Naive thymus-derived CD4-positive, alpha-beta T cell (primary cell): ENCODE data around the gene TMEM17. TPM values are rescaled to one million over a fixed set of nuclear protein-coding genes. Genes with fewer than 3 reads are reported as not detected.
"Not testable (repeated sequence)": the region's sequence is repeated elsewhere in the genome, so short reads cannot be mapped to it uniquely, and the experiment has no call there.

Source experiments
- ATAC-seq: fragments of 150-1000 bp; cut with Tn5 transposase; 2 replicates; pipeline ENCODE4 v1.10.0; 2021; ENCODE audit warnings: mild to moderate bottlenecking, moderate library complexity
- CTCF ChIA-PET: fragments of 350-600 bp; sonication (Branson Sonifier 250); formaldehyde crosslinking; loops from one replicate; lab custom pipeline; 2021; ENCODE audit warnings: antibody characterized with exemption; lab: Charles Lee
- POLR2A ChIA-PET: fragments of 350-600 bp; sonication (Branson Sonifier 250); formaldehyde crosslinking; loops from one replicate; lab custom pipeline; 2021; ENCODE audit warnings: antibody characterized with exemption, inconsistent platforms; lab: Charles Lee
- DNase-seq, 9 donors: peaks; one replicate each; pipeline versions ENCODE4 v3.0.0 to v3.0.0-alpha.2; 2020 to 2022; ENCODE audit warnings: mixed read lengths in 1 of 9
- H3K27ac ChIP-seq: one replicate; pipeline ENCODE4 v1.7.0; 2013; ENCODE audit warnings: mild to moderate bottlenecking, low read depth, low read length, moderate library complexity
- H3K27me3 ChIP-seq, 2 donors: one replicate each; pipeline ENCODE4 v1.7.0; 2013; ENCODE audit warnings: low read length in 2 of 2, mild to moderate bottlenecking in 2 of 2, moderate library complexity in 2 of 2; ENCODE audit not compliant: control insufficient read depth in 2 of 2, insufficient read depth in 2 of 2
- H3K36me3 ChIP-seq, 3 experiments: 1 replicate in 2 of 3; 2 replicates in 1 of 3; pipeline ENCODE4 v1.7.0; 2013; ENCODE audit warnings: low read length in 3 of 3, mild to moderate bottlenecking in 3 of 3, moderate library complexity in 1 of 3; ENCODE audit not compliant: insufficient read depth in 3 of 3, control insufficient read depth in 2 of 3
- H3K4me1 ChIP-seq, 2 donors: one replicate each; pipeline ENCODE4 v1.7.0; 2013; ENCODE audit warnings: low read length in 2 of 2, mild to moderate bottlenecking in 2 of 2, moderate library complexity in 1 of 2; ENCODE audit not compliant: control insufficient read depth in 2 of 2, insufficient read depth in 2 of 2
- H3K4me3 ChIP-seq: 2 replicates; pipeline ENCODE4 v1.7.0; 2013; ENCODE audit warnings: mild to moderate bottlenecking, low read length
- H3K9me3 ChIP-seq, 3 experiments: 1 replicate in 2 of 3; 2 replicates in 1 of 3; pipeline ENCODE4 v1.7.0; 2013; ENCODE audit warnings: low read length in 3 of 3; ENCODE audit not compliant: control insufficient read depth in 2 of 3
- H3K27ac Mint-ChIP-seq, 9 donors: one replicate each; pipeline ENCODE4 v1.8.0; 2020 to 2022; ENCODE audit warnings: mixed read lengths in 9 of 9, mild to moderate bottlenecking in 8 of 9, moderate library complexity in 5 of 9, inconsistent platforms in 2 of 9
- H3K27me3 Mint-ChIP-seq, 5 donors: one replicate each; pipeline ENCODE4 v1.8.0; 2021 to 2022; ENCODE audit warnings: mixed read lengths in 5 of 5, mild to moderate bottlenecking in 1 of 5
- H3K36me3 Mint-ChIP-seq, 5 donors: one replicate each; pipeline ENCODE4 v1.8.0; 2020 to 2022; ENCODE audit warnings: mixed read lengths in 5 of 5, mild to moderate bottlenecking in 3 of 5, inconsistent platforms in 1 of 5
- H3K4me1 Mint-ChIP-seq, 7 donors: one replicate each; pipeline ENCODE4 v1.8.0; 2020 to 2022; ENCODE audit warnings: mixed read lengths in 7 of 7, mild to moderate bottlenecking in 3 of 7, inconsistent platforms in 1 of 7
- H3K4me3 Mint-ChIP-seq, 10 donors: one replicate each; pipeline ENCODE4 v1.8.0; 2020 to 2022; ENCODE audit warnings: mild to moderate bottlenecking in 10 of 10, mixed read lengths in 10 of 10, moderate library complexity in 6 of 10, inconsistent platforms in 2 of 10
- H3K9me3 Mint-ChIP-seq, 11 donors: one replicate each; pipeline ENCODE4 v1.8.0; 2020 to 2022; ENCODE audit warnings: mixed read lengths in 11 of 11, mild to moderate bottlenecking in 4 of 11, inconsistent platforms in 1 of 11, moderate library complexity in 1 of 11
- intact Hi-C, 2 donors: fragments of 100-400 bp; cut with micrococcal nuclease; formaldehyde crosslinking; loops; one replicate each; pipeline ENCODE4 v1.15.1; 2023
- polyA plus RNA-seq, 2 donors: library from polyadenylated mRNA; unstranded; fragments of 300-500 nt; fragmentation: Illumina TruSeq; gene quantifications; one replicate each; pipeline ENCODE4 v1.2.3, GENCODE V29; 2021
- total RNA-seq, 6 experiments: library from RNA in 5 of 6; stranded (reverse) in 5 of 6; gene quantifications; 1 replicate in 5 of 6; 2 replicates in 1 of 6; pipeline ENCODE4 v1.2.3 and lab custom pipeline; 2021 to 2026

TMEM17 gene
- total and polyA plus RNA-seq, 7 experiments from 2014 or later, result 0.15 TPM; not detected in 5

GRCh38 chr2:62529758-62530157, 23.8 kb upstream of the TMEM17 start:
- H3K27me3 Mint-ChIP-seq, result peaks cover 2 to 52% (median 18%) of the 10 kb centered on the region in 5 donors
- POLR2A ChIA-PET, result no interaction called here

DNA sequence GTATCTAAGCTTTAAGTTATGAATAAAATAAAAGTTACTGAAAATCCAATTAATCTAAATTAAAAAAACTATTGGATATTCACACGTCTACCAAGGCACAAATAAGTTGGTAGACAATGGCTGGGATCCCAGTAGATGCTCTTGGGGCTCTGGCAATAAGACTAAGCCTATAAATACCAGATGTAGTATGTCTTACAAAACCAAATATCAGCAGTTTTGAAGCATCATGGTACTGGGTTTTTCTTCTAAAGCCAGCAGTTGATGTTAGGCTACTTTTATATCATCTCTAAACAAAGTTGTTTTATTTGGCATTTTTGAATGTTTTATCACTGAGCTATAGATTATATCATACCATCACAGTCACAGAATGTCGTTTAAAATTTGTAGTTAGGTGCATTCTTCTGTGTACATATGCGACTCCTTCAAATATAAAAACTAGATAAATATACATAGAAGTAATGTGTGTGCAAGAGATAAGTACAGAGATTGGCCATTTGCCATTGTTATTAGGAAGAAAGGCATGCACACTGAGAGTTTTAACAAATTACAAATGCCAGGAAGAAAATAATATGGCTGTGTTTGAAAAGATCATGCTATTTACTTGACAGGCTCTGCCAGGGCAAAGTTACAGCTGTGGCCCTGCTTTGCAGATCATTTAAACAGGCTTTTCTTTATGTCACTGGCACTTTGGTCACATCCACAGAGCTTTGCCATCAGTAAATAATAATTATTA, 21.6 kb upstream of the TMEM17 start:
- no peak for DNase-seq
- CTCF ChIA-PET, result no interaction called here
- no peaks in the 10 kb centered on the region for H3K4me1 Mint-ChIP-seq
- no peak overlapping the region for H3K27ac ChIP-seq
- H3K4me1 ChIP-seq, result no peaks in the 10 kb centered on the region
- peaks cover 0 to 6% (median 0%) of the 10 kb centered on the region in 5 donors for H3K36me3 Mint-ChIP-seq
- H3K27me3 Mint-ChIP-seq, result peaks cover 2 to 57% (median 30%) of the 10 kb centered on the region in 5 donors
- H3K4me3 ChIP-seq, result no peak overlapping the region
- peaks cover 0 to 17% (median 3%) of the 10 kb centered on the region in 11 donors for H3K9me3 Mint-ChIP-seq
- no peak overlapping the region for H3K4me3 Mint-ChIP-seq
- no peaks in the 10 kb centered on the region for H3K9me3 ChIP-seq
- intact Hi-C loops, result no loop called here
- POLR2A ChIA-PET, result no interaction called here
- ATAC-seq, result no peak
- H3K27me3 ChIP-seq, result peaks cover 0 to 4% of the 10 kb centered on the region in 2 donors
- H3K36me3 ChIP-seq, result no peaks in the 10 kb centered on the region
- no peak overlapping the region for H3K27ac Mint-ChIP-seq

More at GRCh38 chr2:62529758-62530157, 23.8 kb upstream of the TMEM17 start:
- ATAC-seq, result no peak
- no peak overlapping the region for H3K4me3 Mint-ChIP-seq
- H3K4me1 Mint-ChIP-seq, result no peaks in the 10 kb centered on the region
- H3K4me1 ChIP-seq, result no peaks in the 10 kb centered on the region
- no peak for DNase-seq
- peaks cover under 1 to 23% (median 12%) of the 10 kb centered on the region in 11 donors for H3K9me3 Mint-ChIP-seq
- H3K27ac ChIP-seq, result no peak overlapping the region
- intact Hi-C loops, result no loop called here
- H3K27ac Mint-ChIP-seq, result no peak overlapping the region
- H3K4me3 ChIP-seq, result no peak overlapping the region
- H3K9me3 ChIP-seq, result peaks cover 0 to 7% (median 0%) of the 10 kb centered on the region in 3 experiments
- H3K27me3 ChIP-seq, result no peaks in the 10 kb centered on the region
- H3K36me3 Mint-ChIP-seq, result peaks cover 0 to 15% (median 0%) of the 10 kb centered on the region in 5 donors
- no peaks in the 10 kb centered on the region for H3K36me3 ChIP-seq
- CTCF ChIA-PET, result no interaction called here

- Mint-ChIP-seq H3K4me3 (no peak overlapping the region), H3K27ac (no peak overlapping the region), H3K27me3 (peaks cover 2 to 49% (median 23%) of the 10 kb centered on the region in 5 donors), H3K36me3 (no peaks in the 10 kb centered on the region), H3K9me3 (peaks cover 0 to 15% (median 1%) of the 10 kb centered on the region in 11 donors), H3K4me1 (no peaks in the 10 kb centered on the region)
- ChIA-PET POLR2A (no interaction called here), CTCF (no interaction called here)
- H3K9me3 ChIP-seq, result no peaks in the 10 kb centered on the region
- no peaks in the 10 kb centered on the region for H3K4me1 ChIP-seq
- intact Hi-C loops, result no loop called here
- no peak overlapping the region for H3K4me3 ChIP-seq
- ATAC-seq (no peak), DNase-seq (no peak)
- no peaks in the 10 kb centered on the region for H3K36me3 ChIP-seq
- H3K27ac ChIP-seq, result no peak overlapping the region
- peaks cover 0 to 4% of the 10 kb centered on the region in 2 donors for H3K27me3 ChIP-seq
Measured at GRCh38 chr2:62526531-62527381, 20.8 kb upstream of the TMEM17 start.

DNA sequence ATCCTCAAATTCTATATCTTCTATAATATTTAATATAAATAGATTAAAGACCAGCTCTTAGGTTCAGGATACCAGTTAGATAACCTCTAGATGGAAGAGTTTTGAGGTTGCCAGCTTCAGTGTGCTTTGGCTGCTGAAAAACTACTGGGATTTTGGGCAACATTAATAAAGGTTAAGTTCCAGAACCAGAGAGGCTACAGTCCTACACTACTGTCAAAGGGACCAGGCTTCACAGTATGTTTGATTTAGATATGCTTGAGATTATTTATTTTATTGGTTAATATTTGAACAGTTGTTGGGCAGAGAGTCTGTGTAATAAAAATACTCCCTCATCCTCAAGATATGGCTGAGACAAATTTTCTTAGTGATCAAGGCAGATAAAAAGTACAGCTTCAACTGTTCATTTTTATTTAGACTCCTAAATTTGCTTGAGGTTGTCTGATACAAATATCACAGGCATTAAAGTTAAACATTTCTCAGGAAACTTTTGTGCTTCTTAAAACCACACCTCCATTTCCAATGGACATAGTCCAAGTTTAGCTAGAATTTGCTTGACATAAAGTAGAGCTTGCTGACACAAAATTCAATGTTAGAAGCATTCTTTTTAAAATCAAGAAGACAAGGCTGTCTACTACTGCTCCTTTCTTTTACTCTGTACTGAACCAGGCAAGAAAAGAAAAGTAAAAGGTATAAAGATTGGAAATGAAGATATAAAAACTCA, 19.7 kb upstream of the TMEM17 start:
- Mint-ChIP-seq H3K27ac (no peak overlapping the region), H3K36me3 (no peaks in the 10 kb centered on the region), H3K9me3 (peaks cover 0 to 15% (median 1%) of the 10 kb centered on the region in 11 donors), H3K4me1 (no peaks in the 10 kb centered on the region), H3K27me3 (peaks cover 2 to 43% (median 23%) of the 10 kb centered on the region in 5 donors), H3K4me3 (no peak overlapping the region)
- Histone ChIP-seq H3K9me3 (no peaks in the 10 kb centered on the region), H3K27me3 (peaks cover 0 to 4% of the 10 kb centered on the region in 2 donors), H3K27ac (no peak overlapping the region), H3K36me3 (no peaks in the 10 kb centered on the region), H3K4me1 (no peaks in the 10 kb centered on the region), H3K4me3 (no peak overlapping the region)
- CTCF ChIA-PET, result no interaction called here
- intact Hi-C loops, result no loop called here
- POLR2A ChIA-PET, result no interaction called here
- DNase-seq (no peak), ATAC-seq (no peak)

- DNase-seq, result no peak
- Histone ChIP-seq H3K27me3 (peaks cover 0 to 4% of the 10 kb centered on the region in 2 donors), H3K36me3 (no peaks in the 10 kb centered on the region), H3K9me3 (no peaks in the 10 kb centered on the region), H3K4me3 (no peak overlapping the region), H3K27ac (no peak overlapping the region), H3K4me1 (no peaks in the 10 kb centered on the region)
- H3K9me3 Mint-ChIP-seq, result peaks cover 0 to 15% (median 4%) of the 10 kb centered on the region in 11 donors
- intact Hi-C loops, result no loop called here
- H3K4me3 Mint-ChIP-seq, result no peak overlapping the region
- H3K27me3 Mint-ChIP-seq, result peaks cover 2 to 47% (median 18%) of the 10 kb centered on the region in 5 donors
- no peak overlapping the region for H3K27ac Mint-ChIP-seq
- peaks cover 0 to 4% (median 0%) of the 10 kb centered on the region in 5 donors for H3K36me3 Mint-ChIP-seq
- ATAC-seq, result no peak
- CTCF ChIA-PET, result no interaction called here
- POLR2A ChIA-PET, result no interaction called here
- no peaks in the 10 kb centered on the region for H3K4me1 Mint-ChIP-seq
Measured at GRCh38 chr2:62524293-62524941, 18.4 kb upstream of the TMEM17 start.

DNA sequence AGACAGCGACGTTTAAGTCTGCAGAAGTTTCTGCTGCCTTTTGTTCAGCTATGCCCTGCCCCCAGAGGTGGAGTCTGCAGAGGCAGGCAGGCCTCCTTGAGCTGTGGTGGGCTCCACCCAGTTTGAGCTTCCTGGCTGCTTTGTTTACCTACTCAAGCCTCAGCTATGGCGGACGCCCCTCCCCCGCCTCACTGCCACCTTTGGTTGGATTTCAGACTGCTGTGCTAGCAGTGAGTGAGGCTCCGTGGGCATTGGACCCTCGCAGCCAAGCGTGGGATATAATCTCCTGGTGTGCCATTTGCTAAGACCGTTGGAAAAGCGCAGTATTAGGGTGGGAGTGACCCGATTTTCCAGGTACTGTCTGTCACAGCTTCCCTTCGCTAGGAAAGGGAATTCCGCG, 15.1 kb upstream of the TMEM17 start:
- CTCF ChIA-PET, H3K4me1 Mint-ChIP-seq, intact Hi-C loops, H3K9me3 ChIP-seq, POLR2A ChIA-PET, ATAC-seq, H3K4me1 ChIP-seq, DNase-seq, H3K36me3 ChIP-seq, H3K27ac Mint-ChIP-seq, H3K27me3 ChIP-seq, H3K4me3 ChIP-seq, H3K4me3 Mint-ChIP-seq, H3K36me3 Mint-ChIP-seq, H3K27ac ChIP-seq: not testable (repeated sequence)
- Mint-ChIP-seq H3K27me3 (peaks cover 0 to 35% (median 23%) of the 10 kb centered on the region in 5 donors), H3K9me3 (peaks cover 3 to 36% (median 11%) of the 10 kb centered on the region in 11 donors)
